Erythroblast (primary cell): ENCODE results near the gene ANK2.

Experiments
- GATA1 ChIP-seq: IDR thresholded peaks from 2 replicates; pipeline ENCODE4 v1.6.1; 2011; ENCODE audit warnings: low read depth, mild to moderate bottlenecking, control low read depth, low read length, moderate library complexity
- POLR2A ChIP-seq: IDR thresholded peaks from 2 replicates; pipeline ENCODE4 v1.6.1; 2011; ENCODE audit warnings: mild to moderate bottlenecking, low read length

- no peak for TF ChIP-seq POLR2A
- no peak for TF ChIP-seq GATA1
Observed at GRCh38 chr4:113212613-113213012, 163.2 kb downstream of the ANK2 start.
